Measurements from ENCODE around the gene SNX24.
"Not testable (repeated sequence)": the region's sequence is repeated elsewhere in the genome, so short reads cannot be mapped to it uniquely, and the experiment has no call there.

Gene SNX24

DNA sequence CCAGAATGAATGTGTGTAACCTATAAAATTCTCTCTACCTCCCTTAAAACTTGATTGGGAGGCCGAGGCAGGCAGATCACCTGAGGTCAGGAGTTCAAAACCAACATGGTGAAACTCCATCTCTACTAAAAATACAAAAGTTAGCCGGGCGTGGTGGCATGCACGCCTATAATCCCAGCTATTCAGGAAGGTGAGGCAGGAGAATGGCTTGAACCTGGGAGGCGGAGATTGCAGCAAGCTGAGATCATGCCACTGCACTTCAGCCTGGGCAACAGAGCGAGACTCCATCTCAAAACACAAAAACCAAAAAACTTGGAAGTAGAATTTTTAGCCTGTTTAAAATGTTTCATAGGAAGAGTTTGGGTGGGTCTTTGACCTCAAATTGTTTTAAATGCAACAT, 122.6 kb downstream of the SNX24 start:
- H3K36me3 ChIP-seq (replicated peaks); DNase-seq (ENCODE audit: low spot score in 2 of 2); in situ Hi-C loops (cut with MboI; ENCODE audit: low sequenced_read_pairs); H3K27me3 ChIP-seq (ENCODE audit: low read depth); H3K4me3 ChIP-seq; H3K4me1 ChIP-seq; H3K9me3 ChIP-seq: not testable (repeated sequence)

DNA sequence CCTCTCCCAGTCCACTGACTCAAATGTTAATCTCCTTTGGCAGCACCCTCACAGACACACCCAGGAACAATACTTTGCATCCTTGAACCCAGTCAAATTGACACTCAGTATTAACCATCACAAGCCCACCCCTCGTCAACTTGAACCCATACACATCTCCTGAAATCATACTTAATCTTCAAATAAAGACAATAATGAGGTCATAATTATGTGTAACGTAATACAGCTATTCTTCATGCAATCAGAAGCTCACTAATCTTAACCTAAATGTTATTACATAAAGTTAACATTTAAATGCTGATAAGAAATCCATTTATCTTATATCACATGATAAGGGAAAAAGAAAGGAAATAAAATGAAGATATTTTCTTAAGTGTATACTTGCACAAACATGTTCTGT, 125.9 kb downstream of the SNX24 start:
- DNase-seq (ENCODE audit: low spot score in 2 of 2), result no peak
- in situ Hi-C loops (cut with MboI; ENCODE audit: low sequenced_read_pairs), result no loop called here
- Histone ChIP-seq H3K4me1 (no peaks in the 10 kb centered on the region), H3K36me3 (replicated peaks) (no peaks in the 10 kb centered on the region), H3K4me3 (no peak overlapping the region), H3K27me3 (ENCODE audit: low read depth) (no peaks in the 10 kb centered on the region), H3K9me3 (no peaks in the 10 kb centered on the region)

DNA sequence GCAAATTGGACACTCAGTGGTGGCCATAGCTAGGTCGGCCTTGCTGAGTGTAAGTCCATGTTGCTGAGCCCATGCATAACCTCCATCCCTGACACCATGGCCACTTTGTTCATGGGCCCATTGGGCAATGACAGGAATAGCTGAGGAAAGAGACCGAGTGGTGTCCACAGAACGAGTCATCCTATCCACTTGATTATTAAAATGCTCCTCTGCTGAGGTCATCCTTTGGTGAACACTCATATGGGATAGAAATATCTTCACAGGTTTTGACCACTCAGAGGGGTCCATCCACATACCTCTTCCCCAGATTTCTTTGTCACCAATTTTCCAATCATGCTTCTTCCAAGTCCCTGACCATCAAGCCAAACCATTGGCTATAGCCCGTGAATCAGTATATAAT, 127.5 kb downstream of the SNX24 start:
- in situ Hi-C loops (cut with MboI; ENCODE audit: low sequenced_read_pairs), result no loop called here
- no peaks in the 10 kb centered on the region for H3K27me3 ChIP-seq (ENCODE audit: low read depth)
- H3K4me3 ChIP-seq, result no peak overlapping the region
- H3K4me1 ChIP-seq, result no peaks in the 10 kb centered on the region
- no peak for DNase-seq (ENCODE audit: low spot score in 2 of 2)
- no peaks in the 10 kb centered on the region for H3K9me3 ChIP-seq
- no peaks in the 10 kb centered on the region for H3K36me3 ChIP-seq (replicated peaks)

DNA sequence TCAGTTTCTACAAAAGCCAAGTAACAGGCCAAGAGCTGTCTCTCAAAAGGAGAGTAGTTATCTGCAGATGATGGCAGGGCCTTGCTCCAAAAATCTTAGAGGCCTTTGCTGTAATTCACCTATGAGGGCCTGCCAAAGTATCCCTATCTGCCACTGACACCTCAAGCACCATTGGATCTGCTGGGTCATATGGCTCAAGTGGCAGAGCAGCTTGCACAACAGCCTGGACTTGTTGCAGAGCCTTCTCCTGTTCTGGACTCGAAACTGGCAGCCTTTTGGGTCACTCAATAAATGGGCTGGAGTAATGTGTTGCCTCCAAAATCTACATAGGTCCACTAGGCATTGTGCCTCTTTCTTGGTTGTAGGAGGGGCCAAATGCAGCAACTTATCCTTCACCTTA, 128.3 kb downstream of the SNX24 start:
- H3K27me3 ChIP-seq (ENCODE audit: low read depth); in situ Hi-C loops (cut with MboI; ENCODE audit: low sequenced_read_pairs): not testable (repeated sequence)

DNA sequence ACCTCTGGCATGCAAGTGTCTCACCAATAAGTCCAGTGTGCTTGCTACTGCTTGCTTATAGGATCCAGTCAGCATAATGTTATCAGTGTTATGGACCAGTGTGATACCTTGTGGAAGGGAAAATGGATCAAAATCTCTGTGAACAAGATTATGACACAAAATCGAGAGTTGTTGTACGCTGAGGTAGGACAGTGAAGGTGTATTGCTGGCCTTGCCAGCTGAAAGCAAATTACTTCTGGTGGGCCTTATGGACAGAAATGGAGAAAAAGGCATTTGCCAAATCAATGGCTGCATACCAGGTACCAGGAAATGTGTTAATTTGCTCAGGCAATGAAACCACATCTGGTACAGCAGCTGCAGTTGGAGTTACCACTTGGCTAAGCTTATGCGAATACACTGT, 128.8 kb downstream of the SNX24 start:
- H3K4me3 ChIP-seq; H3K36me3 ChIP-seq (replicated peaks); DNase-seq (ENCODE audit: low spot score in 2 of 2); in situ Hi-C loops (cut with MboI; ENCODE audit: low sequenced_read_pairs); H3K27me3 ChIP-seq (ENCODE audit: low read depth); H3K4me1 ChIP-seq; H3K9me3 ChIP-seq: not testable (repeated sequence)

More for the DNA sequence above, 128.3 kb downstream of the SNX24 start:
- not testable (repeated sequence) for H3K9me3 ChIP-seq; H3K4me1 ChIP-seq; H3K4me3 ChIP-seq; DNase-seq (ENCODE audit: low spot score in 2 of 2); H3K36me3 ChIP-seq (replicated peaks)

DNA sequence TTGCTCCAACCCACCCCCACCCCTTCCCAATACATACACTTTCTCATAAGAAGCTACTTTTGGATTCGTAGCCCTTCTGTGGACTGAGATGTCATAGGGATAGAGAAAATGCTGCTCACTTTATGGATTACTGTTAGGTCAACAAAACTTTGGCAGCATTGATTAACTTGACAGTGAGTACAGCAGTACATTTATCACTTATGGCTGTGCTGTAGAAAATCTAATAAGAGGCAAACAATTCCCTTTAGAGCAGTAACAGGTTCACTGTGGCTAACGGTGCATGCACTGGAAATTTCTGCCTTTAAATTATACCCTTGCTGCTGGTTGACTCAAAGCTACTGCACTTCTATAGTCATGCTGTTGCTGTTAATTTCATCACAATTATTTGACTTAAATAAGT, 131.9 kb downstream of the SNX24 start:
- no peaks in the 10 kb centered on the region for H3K36me3 ChIP-seq (replicated peaks)
- no peak overlapping the region for H3K4me3 ChIP-seq
- no peak for DNase-seq (ENCODE audit: low spot score in 2 of 2)
- in situ Hi-C loops (cut with MboI; ENCODE audit: low sequenced_read_pairs), result no loop called here
- H3K4me1 ChIP-seq, result no peaks in the 10 kb centered on the region
- H3K27me3 ChIP-seq (ENCODE audit: low read depth), result no peaks in the 10 kb centered on the region
- H3K9me3 ChIP-seq, result no peaks in the 10 kb centered on the region

DNA sequence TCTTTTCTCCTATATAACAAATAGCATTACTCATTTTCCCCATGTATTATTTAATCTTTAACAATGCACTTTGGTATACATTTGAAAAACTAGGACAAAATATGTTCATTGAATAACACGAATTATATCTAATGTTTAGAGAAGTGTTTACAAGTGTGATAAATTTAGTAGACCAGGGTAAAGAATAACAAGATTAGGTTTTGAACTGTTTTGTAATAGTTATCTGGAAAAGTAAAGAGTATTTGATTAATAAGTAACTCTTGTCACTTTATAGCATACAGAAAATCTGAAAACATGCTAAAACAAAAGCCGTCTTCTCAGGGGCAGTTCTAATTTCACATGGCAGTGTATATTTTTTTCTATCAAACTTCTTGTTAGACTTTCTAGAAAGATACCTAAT, 132.7 kb downstream of the SNX24 start:
- DNase-seq (ENCODE audit: low spot score in 2 of 2), result no peak

DNA sequence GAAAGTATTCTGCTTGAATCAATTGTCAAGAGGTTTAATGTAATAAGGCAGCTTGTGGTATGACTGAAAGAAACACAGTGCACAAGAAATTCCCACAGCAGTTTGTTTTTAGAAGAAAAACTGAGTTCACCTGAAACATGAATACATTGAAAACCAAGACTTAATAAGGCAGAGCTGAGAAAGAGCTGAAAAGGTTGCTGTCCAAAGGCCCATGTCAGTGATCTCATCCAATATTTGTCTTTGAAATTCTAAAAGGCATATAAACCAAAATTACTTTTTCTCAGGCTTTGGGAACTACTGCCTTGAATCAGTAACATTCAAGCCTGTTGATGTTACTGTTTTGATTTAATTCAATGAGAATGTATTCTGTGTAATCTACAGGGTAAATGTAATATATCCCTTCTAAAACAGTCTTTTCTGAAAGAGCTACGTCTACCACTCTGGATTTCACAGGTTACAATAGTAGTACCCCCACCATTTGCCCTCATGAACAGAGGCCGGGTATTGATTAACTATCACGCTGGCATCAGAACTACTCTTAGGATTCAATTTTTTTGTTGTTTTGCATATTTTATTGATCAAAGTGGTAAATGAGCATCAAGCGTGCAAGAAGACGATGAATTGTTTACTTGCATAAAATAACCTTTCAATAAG, 133.4 kb downstream of the SNX24 start:
- in situ Hi-C loops (cut with MboI; ENCODE audit: low sequenced_read_pairs), result no loop called here
- Histone ChIP-seq H3K36me3 (replicated peaks) (no peaks in the 10 kb centered on the region), H3K4me3 (no peak overlapping the region), H3K4me1 (no peaks in the 10 kb centered on the region), H3K27me3 (ENCODE audit: low read depth) (no peaks in the 10 kb centered on the region), H3K9me3 (no peaks in the 10 kb centered on the region)
- DNase-seq (ENCODE audit: low spot score in 2 of 2), result no peak

More for the DNA sequence above, 132.7 kb downstream of the SNX24 start:
- in situ Hi-C loops (cut with MboI; ENCODE audit: low sequenced_read_pairs), result no loop called here
- no peak overlapping the region for H3K4me3 ChIP-seq
- H3K9me3 ChIP-seq, result no peaks in the 10 kb centered on the region
- no peaks in the 10 kb centered on the region for H3K27me3 ChIP-seq (ENCODE audit: low read depth)
- no peaks in the 10 kb centered on the region for H3K4me1 ChIP-seq
- H3K36me3 ChIP-seq (replicated peaks), result no peaks in the 10 kb centered on the region

DNA sequence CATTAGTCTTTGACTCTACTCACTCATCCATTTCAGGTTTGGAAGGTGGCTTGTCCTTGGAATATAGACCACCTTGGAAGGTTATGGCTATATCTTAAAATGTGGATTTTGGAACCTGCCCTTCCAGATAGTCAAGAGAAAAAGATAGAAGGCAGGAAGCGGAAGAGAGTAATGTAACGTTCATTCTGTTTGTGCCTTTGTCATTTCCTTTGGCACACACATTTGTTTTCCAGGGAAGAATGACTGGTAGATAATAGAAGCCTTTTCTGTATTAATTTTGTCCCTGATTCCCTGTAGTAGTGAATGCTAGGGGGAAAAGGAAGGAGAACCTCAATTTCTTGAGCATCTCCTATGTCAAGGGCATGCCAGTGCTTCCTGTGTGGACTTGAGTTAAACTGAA, 136.4 kb downstream of the SNX24 start:
- no peaks in the 10 kb centered on the region for H3K4me1 ChIP-seq
- no peak overlapping the region for H3K4me3 ChIP-seq
- H3K9me3 ChIP-seq, result no peaks in the 10 kb centered on the region
- H3K27me3 ChIP-seq (ENCODE audit: low read depth), result no peaks in the 10 kb centered on the region
- no peaks in the 10 kb centered on the region for H3K36me3 ChIP-seq (replicated peaks)
- in situ Hi-C loops (cut with MboI; ENCODE audit: low sequenced_read_pairs), result no loop called here
- no peak for DNase-seq (ENCODE audit: low spot score in 2 of 2)

DNA sequence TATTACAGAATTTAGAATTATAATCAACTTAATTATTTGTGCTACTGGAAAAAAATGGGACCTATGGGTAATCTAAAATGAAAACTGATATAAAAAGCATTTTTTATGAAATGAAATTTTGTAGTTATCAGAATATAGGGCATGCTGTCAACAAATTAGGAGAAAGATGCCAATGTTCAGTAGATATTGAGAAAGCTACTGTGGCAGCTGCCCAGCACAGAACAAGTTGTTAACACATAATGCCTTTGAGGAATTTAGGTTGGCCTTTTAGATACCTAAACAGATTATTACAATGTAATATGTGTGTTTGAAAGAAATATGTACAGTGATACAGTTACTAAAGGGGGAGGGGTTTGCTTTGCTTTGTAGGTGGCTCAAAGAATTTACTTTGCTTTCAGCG, 137.0 kb downstream of the SNX24 start:
- Histone ChIP-seq H3K36me3 (replicated peaks) (no peaks in the 10 kb centered on the region), H3K4me1 (no peaks in the 10 kb centered on the region), H3K4me3 (no peak overlapping the region), H3K27me3 (ENCODE audit: low read depth) (no peaks in the 10 kb centered on the region), H3K9me3 (no peaks in the 10 kb centered on the region)
- in situ Hi-C loops (cut with MboI; ENCODE audit: low sequenced_read_pairs), result no loop called here
- DNase-seq (ENCODE audit: low spot score in 2 of 2), result no peak

DNA sequence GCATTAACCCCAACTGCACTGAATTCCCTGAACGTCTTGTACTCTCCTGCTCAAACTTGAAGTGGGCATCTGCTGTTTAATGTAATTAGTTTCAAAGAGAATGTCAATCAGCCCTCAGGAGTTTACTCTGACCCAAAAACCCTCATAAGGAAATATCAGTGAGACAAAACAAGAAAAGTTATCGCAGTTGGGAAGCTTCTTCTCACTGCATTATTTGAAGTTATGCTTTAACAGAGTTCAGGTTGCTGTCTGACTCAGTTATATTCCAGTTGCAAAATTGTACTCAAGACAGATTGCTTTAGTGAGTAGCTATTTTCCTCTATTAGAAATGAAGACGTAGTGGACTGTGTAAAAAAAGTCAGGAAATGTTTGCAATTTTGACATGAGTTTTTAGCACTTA, 139.0 kb downstream of the SNX24 start:
- no peaks in the 10 kb centered on the region for H3K27me3 ChIP-seq (ENCODE audit: low read depth)
- DNase-seq (ENCODE audit: low spot score in 2 of 2), result no peak
- peaks cover 11% of the 10 kb centered on the region for H3K4me1 ChIP-seq
- H3K36me3 ChIP-seq (replicated peaks), result no peaks in the 10 kb centered on the region
- in situ Hi-C loops (cut with MboI; ENCODE audit: low sequenced_read_pairs), result no loop called here
- no peaks in the 10 kb centered on the region for H3K9me3 ChIP-seq
- H3K4me3 ChIP-seq, result no peak overlapping the region

DNA sequence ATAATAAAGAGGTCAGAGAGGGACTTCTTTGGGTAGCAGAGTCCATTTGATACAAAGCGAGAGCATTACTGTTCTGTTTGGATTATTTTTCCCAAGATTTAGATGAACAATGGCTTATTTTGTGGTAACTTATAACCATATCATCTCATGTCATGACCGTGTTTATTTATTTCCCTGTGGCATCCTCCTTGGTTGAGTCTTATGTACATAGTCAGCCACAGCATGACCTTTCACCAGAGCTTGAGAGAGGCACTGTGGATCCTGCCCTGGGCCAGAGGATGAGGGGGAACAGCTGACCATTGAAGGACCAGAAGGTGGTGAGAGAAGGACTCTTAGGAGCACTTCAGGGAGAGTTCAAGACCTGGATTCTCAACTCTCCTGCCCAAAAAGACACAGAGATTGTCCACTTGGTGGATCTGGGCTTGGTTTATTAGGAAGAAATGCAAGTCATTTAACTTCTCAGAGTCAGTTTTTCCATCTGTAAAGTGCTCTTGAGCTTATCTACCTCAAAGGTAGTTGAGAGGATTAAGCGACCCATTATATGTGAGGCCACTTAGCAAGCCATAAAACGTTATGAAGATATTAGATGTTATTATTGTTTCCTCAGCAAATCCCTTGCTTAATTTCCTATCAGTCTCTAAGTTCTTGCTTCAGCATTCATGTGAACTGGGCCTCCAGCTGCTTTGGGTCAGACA, 139.7 kb downstream of the SNX24 start:
- in situ Hi-C loops (cut with MboI; ENCODE audit: low sequenced_read_pairs), result no loop called here
- no peak overlapping the region for H3K4me3 ChIP-seq
- DNase-seq (ENCODE audit: low spot score in 2 of 2), result no peak
- no peaks in the 10 kb centered on the region for H3K9me3 ChIP-seq
- H3K4me1 ChIP-seq, result peaks cover 11% of the 10 kb centered on the region
- H3K27me3 ChIP-seq (ENCODE audit: low read depth), result no peaks in the 10 kb centered on the region
- no peaks in the 10 kb centered on the region for H3K36me3 ChIP-seq (replicated peaks)

DNA sequence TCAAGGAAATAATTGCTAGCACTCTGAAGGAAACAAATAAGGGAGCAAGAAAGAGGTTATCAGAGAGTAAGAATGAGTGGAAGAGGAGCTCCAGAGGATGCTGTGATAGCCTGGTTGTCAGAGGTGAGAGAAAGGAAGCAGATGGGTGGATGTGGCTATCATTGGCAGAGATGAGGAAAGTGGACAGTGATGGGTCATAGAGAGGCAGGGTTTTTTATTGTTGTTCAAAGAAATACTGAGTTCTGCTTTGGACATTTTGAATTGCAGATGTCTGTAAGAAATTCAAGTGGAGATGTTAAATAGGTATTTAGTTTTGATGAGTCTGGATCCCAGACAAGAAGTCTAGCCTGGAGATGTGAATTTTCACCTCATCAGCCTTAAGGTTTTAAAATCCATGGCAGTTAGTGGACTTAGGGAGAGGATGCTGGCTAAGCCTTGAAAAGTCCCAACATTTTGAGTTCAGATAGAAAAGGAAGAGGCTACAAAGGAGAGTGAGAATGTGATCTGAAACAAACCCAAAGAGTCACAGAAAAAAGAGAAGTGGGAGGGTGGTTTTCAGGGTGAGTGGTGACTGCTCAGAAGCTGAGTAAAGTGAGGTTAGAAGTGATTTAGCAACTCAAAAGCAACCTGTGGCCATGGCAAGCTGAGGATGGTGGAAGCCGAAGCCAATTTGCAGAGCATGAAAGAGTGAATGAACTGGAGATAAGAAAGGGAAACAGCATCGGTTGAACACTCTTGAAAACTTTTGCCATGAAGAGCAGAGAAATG, 140.7 kb downstream of the SNX24 start:
- no peak for DNase-seq (ENCODE audit: low spot score in 2 of 2)
- H3K9me3 ChIP-seq, result no peaks in the 10 kb centered on the region
- H3K4me3 ChIP-seq, result no peak overlapping the region
- in situ Hi-C loops (cut with MboI; ENCODE audit: low sequenced_read_pairs), result no loop called here
- H3K27me3 ChIP-seq (ENCODE audit: low read depth), result no peaks in the 10 kb centered on the region
- H3K4me1 ChIP-seq, result peaks cover 11% of the 10 kb centered on the region
- H3K36me3 ChIP-seq (replicated peaks), result no peaks in the 10 kb centered on the region

DNA sequence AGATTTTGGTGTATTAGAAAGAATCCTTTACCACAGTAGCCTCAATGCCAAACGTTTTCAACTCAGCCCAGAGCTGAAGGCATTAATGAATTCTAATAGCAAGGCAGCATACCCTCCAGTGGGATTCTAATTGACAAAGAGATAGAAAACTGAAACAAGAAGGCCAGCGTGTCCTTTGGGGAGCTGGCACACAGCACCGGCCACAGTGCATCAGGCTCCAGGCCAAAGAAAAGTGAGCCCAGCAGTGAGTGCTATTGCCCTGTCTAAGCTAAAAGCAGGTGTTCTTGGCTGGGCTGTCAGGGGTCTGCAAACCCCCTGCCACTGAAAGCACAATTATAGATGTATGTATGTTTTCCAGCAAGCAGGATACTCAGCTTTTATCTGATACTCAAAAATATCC, 150.7 kb downstream of the SNX24 start:
- in situ Hi-C loops (cut with MboI; ENCODE audit: low sequenced_read_pairs), result no loop called here
- H3K27me3 ChIP-seq (ENCODE audit: low read depth), result no peaks in the 10 kb centered on the region
- DNase-seq (ENCODE audit: low spot score in 2 of 2), result no peak
- no peaks in the 10 kb centered on the region for H3K9me3 ChIP-seq
- H3K4me3 ChIP-seq, result no peak overlapping the region
- H3K36me3 ChIP-seq (replicated peaks), result no peaks in the 10 kb centered on the region
- H3K4me1 ChIP-seq, result peaks cover 18% of the 10 kb centered on the region

Data from HAP-1 (cell line).